GM13977 (cell line): Measurements from ENCODE around the gene DDHD1.

Experiments used
- DNase-seq: peaks from one replicate; pipeline ENCODE4 v3.0.0; 2012; ENCODE audit warnings: low spot score
- in situ Hi-C: fragments of 300-500 bp; cut with MboI; formaldehyde crosslinking; loops from one replicate; pipeline ENCODE4 v1.12.0; 2022; ENCODE audit warnings: low sequenced_read_pairs, low pct_unique_long_range_greater_than_20kb, mixed read lengths, inconsistent platforms; ENCODE audit not compliant: unreplicated experiment
- TF ChIP-seq, protein P1 (sequence below): IDR thresholded peaks from 2 replicates; pipeline ENCODE4 v1.5.1; 2012; ENCODE audit warnings: mild to moderate bottlenecking, control low read depth; ENCODE audit not compliant: insufficient read depth; ENCODE audit errors: extremely low read depth, missing control alignments

DDHD1 gene

DNA sequence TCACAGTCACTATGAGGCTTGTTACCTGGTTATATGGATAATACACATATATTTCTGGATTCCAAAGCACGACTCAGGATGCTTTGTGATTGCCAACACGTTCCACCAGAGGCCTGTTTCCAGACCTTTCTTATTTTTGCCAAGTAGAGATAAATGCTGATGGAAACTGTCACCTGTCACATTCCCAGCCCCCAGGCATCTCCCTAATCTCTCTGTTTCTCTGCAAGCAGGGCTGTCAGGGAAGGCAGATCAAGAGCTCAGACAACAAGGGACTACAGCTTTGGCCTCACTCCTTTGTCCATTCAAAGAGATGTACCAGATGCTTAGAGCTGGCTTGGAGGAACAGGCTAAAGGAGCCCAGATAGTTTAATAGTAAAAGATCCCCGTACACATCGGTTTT is 21.8 kb upstream of the DDHD1 start:
- in situ Hi-C loops, result no loop called here
- no peak for DNase-seq
- TF ChIP-seq, protein P1, sequence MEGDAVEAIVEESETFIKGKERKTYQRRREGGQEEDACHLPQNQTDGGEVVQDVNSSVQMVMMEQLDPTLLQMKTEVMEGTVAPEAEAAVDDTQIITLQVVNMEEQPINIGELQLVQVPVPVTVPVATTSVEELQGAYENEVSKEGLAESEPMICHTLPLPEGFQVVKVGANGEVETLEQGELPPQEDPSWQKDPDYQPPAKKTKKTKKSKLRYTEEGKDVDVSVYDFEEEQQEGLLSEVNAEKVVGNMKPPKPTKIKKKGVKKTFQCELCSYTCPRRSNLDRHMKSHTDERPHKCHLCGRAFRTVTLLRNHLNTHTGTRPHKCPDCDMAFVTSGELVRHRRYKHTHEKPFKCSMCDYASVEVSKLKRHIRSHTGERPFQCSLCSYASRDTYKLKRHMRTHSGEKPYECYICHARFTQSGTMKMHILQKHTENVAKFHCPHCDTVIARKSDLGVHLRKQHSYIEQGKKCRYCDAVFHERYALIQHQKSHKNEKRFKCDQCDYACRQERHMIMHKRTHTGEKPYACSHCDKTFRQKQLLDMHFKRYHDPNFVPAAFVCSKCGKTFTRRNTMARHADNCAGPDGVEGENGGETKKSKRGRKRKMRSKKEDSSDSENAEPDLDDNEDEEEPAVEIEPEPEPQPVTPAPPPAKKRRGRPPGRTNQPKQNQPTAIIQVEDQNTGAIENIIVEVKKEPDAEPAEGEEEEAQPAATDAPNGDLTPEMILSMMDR, result no peak

DNA sequence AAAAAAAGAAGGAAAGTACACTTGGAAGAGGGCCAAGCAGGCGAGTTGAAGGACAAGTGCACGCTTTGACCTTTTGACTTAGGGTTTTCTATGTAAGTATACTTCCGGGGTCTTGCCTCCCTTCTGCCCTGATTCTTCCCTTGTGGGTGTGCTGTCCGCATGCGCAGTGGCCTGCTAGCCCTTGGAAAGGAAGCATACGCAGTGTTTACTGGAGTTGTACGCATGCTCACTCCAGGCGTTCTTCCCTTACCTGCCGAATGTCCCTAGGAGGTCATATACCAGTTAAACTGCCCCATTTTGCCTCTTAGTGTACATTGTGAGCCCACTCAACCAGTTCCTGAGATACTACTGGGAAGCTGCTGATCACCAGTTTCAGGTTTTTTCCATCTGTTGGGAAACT is 15.7 kb upstream of the DDHD1 start:
- TF ChIP-seq, protein P1, result no peak
- DNase-seq, result no peak
- in situ Hi-C loops, result no loop called here

DNA sequence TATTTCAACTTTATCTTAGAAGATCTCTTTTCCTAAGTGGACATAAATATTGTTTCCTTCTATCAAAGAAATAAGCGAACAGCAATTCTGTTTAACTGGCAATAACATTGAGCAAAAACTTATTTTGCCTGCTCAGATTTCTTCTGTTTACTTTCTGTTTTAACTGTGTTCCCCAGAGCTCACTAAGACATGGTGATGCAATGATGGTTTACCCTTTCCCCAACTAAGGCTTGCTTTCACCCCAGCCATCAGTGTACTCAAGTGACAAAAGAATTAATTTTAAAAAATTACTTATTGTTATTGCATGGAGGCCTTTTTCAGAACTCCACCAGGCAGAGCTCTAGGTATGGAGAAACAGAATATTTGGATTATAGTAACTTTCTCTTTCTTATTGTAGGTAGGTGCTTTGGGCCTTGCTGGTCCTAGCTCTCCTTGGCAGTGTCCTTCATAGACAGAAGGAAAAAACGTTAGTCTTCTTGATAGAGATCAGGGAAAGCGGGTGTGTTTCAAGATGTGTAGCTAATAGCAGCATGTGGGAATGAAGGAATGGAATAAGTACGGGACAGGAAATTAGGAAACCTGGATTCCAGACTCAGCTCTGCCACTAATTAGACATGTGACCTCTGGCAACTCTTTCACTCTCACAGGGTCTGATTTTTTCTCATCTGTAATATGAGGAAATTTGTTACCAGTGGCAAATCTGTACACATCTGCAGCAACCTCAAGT is 14.6 kb upstream of the DDHD1 start:
- DNase-seq, result no peak
- in situ Hi-C loops, result no loop called here
- TF ChIP-seq, protein P1, result no peak

DNA sequence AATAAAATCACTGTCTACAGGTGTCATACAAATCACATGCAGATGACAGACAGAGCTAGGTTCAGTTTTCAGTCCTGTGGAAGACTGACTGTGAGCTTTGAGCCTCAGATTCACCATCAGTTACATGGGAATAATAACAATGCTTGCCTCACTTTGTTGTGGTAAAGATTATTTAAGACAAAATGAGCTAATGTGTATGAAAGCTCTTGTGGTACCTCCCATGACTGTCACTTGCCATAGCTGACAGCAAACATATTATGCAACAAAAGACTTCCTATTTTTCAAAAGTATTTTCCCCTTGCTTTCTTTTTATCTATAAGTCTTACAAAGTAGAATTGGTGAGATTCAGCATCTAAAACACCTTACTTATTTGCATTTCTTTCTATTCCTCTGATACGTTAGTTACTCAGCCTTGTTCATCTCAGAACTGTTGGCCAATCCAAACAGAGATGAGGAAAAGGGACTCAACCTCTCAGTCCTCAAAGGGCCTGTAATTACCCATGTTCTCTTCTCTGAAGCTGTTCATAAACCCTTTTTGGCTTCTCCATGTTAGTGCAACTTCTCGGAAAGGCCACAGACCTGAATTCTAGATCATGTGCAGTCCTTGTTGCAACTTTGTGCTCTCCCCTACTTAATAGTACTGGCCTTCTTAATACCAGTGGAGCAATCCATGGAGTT is 8.8 kb upstream of the DDHD1 start:
- TF ChIP-seq, protein P1, result no peak
- in situ Hi-C loops, result no loop called here
- DNase-seq, result peak; percentile 42

DNA sequence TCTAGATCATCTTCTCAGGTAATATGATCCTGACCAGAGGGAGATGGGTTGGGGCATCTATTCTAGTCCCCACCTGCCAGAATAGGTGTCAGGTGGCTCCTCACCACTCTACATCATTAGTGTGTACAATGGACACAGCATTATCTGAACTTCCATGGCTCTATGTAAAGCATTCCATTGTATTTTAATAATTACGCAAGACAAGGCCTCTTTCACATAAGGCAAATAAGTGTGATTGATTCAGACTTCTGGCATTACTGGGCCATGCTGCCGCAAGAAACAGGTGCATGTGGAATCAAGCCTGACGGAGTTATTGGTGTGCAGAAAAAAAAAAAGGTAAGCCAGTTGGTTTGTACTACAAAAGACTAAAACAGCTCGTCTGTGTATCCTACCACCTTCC is 3.1 kb upstream of the DDHD1 start:
- TF ChIP-seq, protein P1, result no peak
- in situ Hi-C loops, result no loop called here
- no peak for DNase-seq

DNA sequence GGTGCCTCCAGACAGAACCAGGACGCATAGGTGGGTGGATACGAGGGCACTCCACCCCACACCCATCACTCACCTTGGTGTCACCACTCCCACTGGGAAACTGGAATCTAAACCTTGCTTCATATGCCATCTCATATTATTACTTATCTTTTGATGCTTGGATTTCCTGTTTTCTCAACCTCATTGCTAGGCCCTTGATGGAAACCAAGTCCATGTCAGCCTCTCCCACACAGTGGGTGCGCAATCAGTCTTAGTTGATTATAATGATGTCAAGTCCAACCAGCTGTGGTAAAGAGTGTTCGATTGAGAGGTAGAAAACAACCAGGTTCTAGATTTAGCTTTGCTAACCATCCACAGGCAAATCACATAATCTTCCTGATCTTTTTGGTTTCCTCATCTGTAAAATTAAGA is 584 bp upstream of the DDHD1 start:
- TF ChIP-seq, protein P1, result no peak
- in situ Hi-C loops, result no loop called here
- DNase-seq, result no peak
